HEK293T (cell line): ENCODE measurements around the gene FBXW7.

Experiments
- BHLHE40 ChIP-seq: fragments of 450-650 bp; IDR thresholded peaks from 2 replicates; pipeline ENCODE4 v1.6.1; 2016; ENCODE audit warnings: mild to moderate bottlenecking, moderate library complexity, borderline replicate concordance
- CTBP1 ChIP-seq: fragments of 450-650 bp; IDR thresholded peaks from 2 replicates; pipeline ENCODE4 v1.6.1; 2016; ENCODE audit warnings: borderline replicate concordance
- ELF4 ChIP-seq: fragments of 450-650 bp; IDR thresholded peaks from 2 replicates; pipeline ENCODE4 v1.6.1; 2017; ENCODE audit warnings: antibody characterized with exemption
- SP1 ChIP-seq: fragments of 450-650 bp; IDR thresholded peaks from 2 replicates; pipeline ENCODE4 v1.6.1; 2017

DNA sequence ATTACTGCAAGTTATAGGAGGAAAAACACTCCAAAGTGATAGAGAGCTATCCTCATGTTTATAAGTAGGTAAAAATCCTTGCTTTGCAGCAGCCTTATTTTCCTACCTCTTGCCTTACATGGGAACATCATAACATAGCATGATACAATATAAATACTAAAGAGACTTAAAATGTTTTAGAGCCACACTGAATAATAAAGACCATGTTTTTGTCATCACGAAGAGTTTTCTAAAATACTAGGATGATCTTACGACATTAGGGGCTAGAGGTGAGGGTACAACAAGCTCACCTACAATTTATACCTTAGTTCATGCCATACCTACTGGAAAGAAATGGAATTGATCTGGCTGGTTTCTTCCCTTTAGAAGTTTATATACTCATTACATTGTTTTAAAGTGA, 184.8 kb downstream of the FBXW7 start:
- TF ChIP-seq CTBP1 (no peak), BHLHE40 (no peak), SP1 (no peak), ELF4 (no peak)
